ENCODE results near the gene SEPTIN6. TPM values are rescaled to one million over a fixed set of nuclear protein-coding genes. Genes with fewer than 3 reads are reported as not detected.

Gene SEPTIN6
- 33.1 and 36.3 TPM in 2 replicates for polyA plus RNA-seq (2012; rRNA removed)
- polyA plus RNA-seq (2012; cell fraction: cytosol; rRNA removed), result 29.5 and 36.9 TPM in 2 replicates
- 22.0 and 24.7 TPM in 2 replicates for polyA plus RNA-seq (2012; cell fraction: nucleus; rRNA removed)

GRCh38 chrX:119693040-119693995 is at the start of gene SEPTIN6:
Gene SEPTIN6 (minus strand): TSS chrX:119693168. CDS start chrX:119693105, 63 bp downstream.
- no peaks in the 10 kb centered on the region for H3K9me3 ChIP-seq
- ChIA-PET POLR2A (interaction anchor here (0.9 to 1.9 kb wide), 5 partner anchors 19 to 98 kb away, joined by 4 to 7 read pairs (median 4); partner anchors contain the start of gene RPL39), CTCF (interaction anchor here (1.0 to 1.7 kb wide), 5 partner anchors 18 to 83 kb away, joined by 3 to 4 read pairs (median 4); no protein-coding TSS in a partner anchor)
- peak within 1 kb of the TSS; percentile 59 to 62 for H3K4me3 ChIP-seq (ENCODE audit: low read depth in 2 of 2, low read length in 1 of 2)
- H3K9me2 ChIP-seq, result no peaks in the 10 kb centered on the region
- peak within 1 kb of the TSS; percentile 74; the same call in 1 of the 2 replicates for H2AFZ ChIP-seq (ENCODE audit: low read depth)
- peak within 1 kb of the TSS; percentile 66 for H3K4me2 ChIP-seq
- H4K20me1 ChIP-seq (ENCODE audit: insufficient read depth), result no peaks in the 10 kb centered on the region
- no peaks in the 10 kb centered on the region for H3K36me3 ChIP-seq (replicated peaks in 1 of 2; ENCODE audit: control insufficient read depth in 1 of 2, insufficient read depth in 2 of 2, low read length in 1 of 2)
- H3K27me3 ChIP-seq (ENCODE audit: insufficient read depth), result peaks cover 37% of the 10 kb centered on the region
- no peaks in the 10 kb centered on the region for H3F3A ChIP-seq (replicated peaks; ENCODE audit: insufficient read depth)
- H3K9ac ChIP-seq, result peak within 1 kb of the TSS; percentile 57; the same call in 1 of the 2 replicates
- H3K79me2 ChIP-seq (ENCODE audit: insufficient read depth), result peaks cover 35% of the 10 kb centered on the region
- 27% methylated on average over 26 of the region's 59 CpGs for WGBS (ENCODE audit: low lambda C conversion rate)
- 0 out of 2 replicates have a peak, but pooled peaks have one; percentile 31 for TF ChIP-seq POLR2AphosphoS5 (IDR thresholded peaks at IDR 0.05; ENCODE audit: low read depth, low read length)
- peak; percentile 69; the same call in 1 of the 2 replicates for TF ChIP-seq TAF1 (IDR thresholded peaks at IDR 0.05; ENCODE audit: borderline replicate concordance, low read depth, low read length)
- TF ChIP-seq FOXJ3 (CRISPR knock-in tag; IDR thresholded peaks at IDR 0.05), result no peak
- peak; percentile 48 for TF ChIP-seq CHD2 (IDR thresholded peaks at IDR 0.05; ENCODE audit: low read length, partially characterized antibody)
- TF ChIP-seq GATA2 (CRISPR knock-in tag; IDR thresholded peaks at IDR 0.05), result peak; percentile 44
- no peak; the same call in 1 of the 2 replicates for TF ChIP-seq CTCF (IDR thresholded peaks at IDR 0.05)
- DNase-seq, result peak; percentile 88
- H3K27ac ChIP-seq (ENCODE audit: low read depth in 2 of 2, low read length in 1 of 2), result peak within 1 kb of the TSS; percentile 18 to 72; a peak in 3 of 4 replicates
- H3K4me1 ChIP-seq (ENCODE audit: control insufficient read depth in 1 of 2, insufficient read depth in 2 of 2, low read depth in 1 of 2, low read length in 1 of 2), result peaks cover 0 to 13% of the 10 kb centered on the region in 2 experiments; a peak in 1 of 4 replicates

GRCh38 chrX:119738742-119739141 is 45.8 kb upstream of the SEPTIN6 start:
- Histone ChIP-seq H3K4me3 (ENCODE audit: low read depth in 2 of 2, low read length in 1 of 2) (no peak overlapping the region), H3K36me3 (replicated peaks in 1 of 2; ENCODE audit: control insufficient read depth in 1 of 2, insufficient read depth in 2 of 2, low read length in 1 of 2) (no peaks in the 10 kb centered on the region), H3K9me2 (no peaks in the 10 kb centered on the region), H3F3A (replicated peaks; ENCODE audit: insufficient read depth) (no peaks in the 10 kb centered on the region), H4K20me1 (ENCODE audit: insufficient read depth) (no peaks in the 10 kb centered on the region), H3K27me3 (ENCODE audit: insufficient read depth) (peaks cover 16% of the 10 kb centered on the region; the same call in 1 of the 2 replicates), H3K79me2 (ENCODE audit: insufficient read depth) (no peaks in the 10 kb centered on the region), H3K9ac (no peak overlapping the region), H3K4me1 (ENCODE audit: control insufficient read depth in 1 of 2, insufficient read depth in 2 of 2, low read depth in 1 of 2, low read length in 1 of 2) (peaks cover 4 to 14% of the 10 kb centered on the region in 2 experiments; a peak in 1 of 4 replicates), H2AFZ (ENCODE audit: low read depth) (no peak overlapping the region), H3K27ac (ENCODE audit: low read depth in 2 of 2, low read length in 1 of 2) (no peak overlapping the region), H3K9me3 (no peaks in the 10 kb centered on the region), H3K4me2 (no peak overlapping the region)
- POLR2A ChIA-PET, result interaction anchor here (1.0 kb wide), 1 partner anchor 53 kb away, joined by 3 read pairs; the partner anchor contains the start of gene RPL39
- no peak for DNase-seq
- WGBS (ENCODE audit: low lambda C conversion rate), result 58% methylated on average over 4 of the region's 5 CpGs
- CTCF ChIA-PET, result interaction anchor here (0.8 to 1.5 kb wide), 3 partner anchors 10 to 70 kb away, joined by 3 to 5 read pairs (median 3); no protein-coding TSS in a partner anchor
- no peak for TF ChIP-seq RAD21 (IDR thresholded peaks at IDR 0.05; ENCODE audit: low read length)
- TF ChIP-seq CHD2 (IDR thresholded peaks at IDR 0.05; ENCODE audit: low read length, partially characterized antibody), result no peak
- no peak for TF ChIP-seq NRF1 (IDR thresholded peaks at IDR 0.05; ENCODE audit: low read depth, low read length)
- TF ChIP-seq YY1 (IDR thresholded peaks at IDR 0.05; ENCODE audit: low read depth), result no peak
- TF ChIP-seq RCOR1 (IDR thresholded peaks at IDR 0.05; ENCODE audit: low read length), result no peak
- no peak for TF ChIP-seq NFIC (IDR thresholded peaks at IDR 0.05; ENCODE audit: borderline replicate concordance)
- no peak for TF ChIP-seq USF2 (IDR thresholded peaks at IDR 0.05; ENCODE audit: borderline replicate concordance, low read depth, low read length)

Data from SK-N-SH (cell line).